ENCODE measurements around the gene EXOC3. TPM values are rescaled to one million over a fixed set of nuclear protein-coding genes. Genes with fewer than 3 reads are reported as not detected.
A peak's percentile ranks its signal among the peaks of the same experiment; 100 is the strongest.

The EXOC3 gene
- total RNA-seq, 1 donor from 2014 or later: 64.6 TPM

- no peak overlapping the region for H3K4me3 Mint-ChIP-seq
- no peaks in the 10 kb centered on the region for H3K9me3 Mint-ChIP-seq
- H3K36me3 Mint-ChIP-seq: no peaks in the 10 kb centered on the region
- H3K27ac Mint-ChIP-seq: no peak overlapping the region
- peaks cover 8% of the 10 kb centered on the region for H3K4me1 Mint-ChIP-seq (ENCODE audit: unreplicated experiment)
- H3K27me3 Mint-ChIP-seq: no peaks in the 10 kb centered on the region
- peak; percentile 5 for TF ChIP-seq CTCF (conservative IDR thresholded peaks at IDR 0.05)
- DNase-seq (ENCODE audit: extremely low spot score, unreplicated experiment): no peak
Observed at GRCh38 chr5:436641-436975, 6.4 kb upstream of the EXOC3 start.

GRCh38 chr5:437281-437771 lies 5.7 kb upstream of the EXOC3 start:
- no peaks in the 10 kb centered on the region for H3K9me3 Mint-ChIP-seq
- DNase-seq (ENCODE audit: extremely low spot score, unreplicated experiment): no peak
- no peaks in the 10 kb centered on the region for H3K27me3 Mint-ChIP-seq
- peaks cover 3% of the 10 kb centered on the region for H3K4me1 Mint-ChIP-seq (ENCODE audit: unreplicated experiment)
- no peak for TF ChIP-seq CTCF (conservative IDR thresholded peaks at IDR 0.05)
- no peak overlapping the region for H3K27ac Mint-ChIP-seq
- no peaks in the 10 kb centered on the region for H3K36me3 Mint-ChIP-seq
- H3K4me3 Mint-ChIP-seq: no peak overlapping the region

- no peaks in the 10 kb centered on the region for H3K27me3 Mint-ChIP-seq
- no peak for DNase-seq (ENCODE audit: extremely low spot score, unreplicated experiment)
Observed at GRCh38 chr5:438481-438981, 4.4 kb upstream of the EXOC3 start.

GRCh38 chr5:439181-439580 lies 3.8 kb upstream of the EXOC3 start:
- Mint-ChIP-seq H3K27ac (no peak overlapping the region), H3K36me3 (no peaks in the 10 kb centered on the region), H3K9me3 (no peaks in the 10 kb centered on the region), H3K27me3 (no peaks in the 10 kb centered on the region), H3K4me1 (ENCODE audit: unreplicated experiment) (peaks cover 1% of the 10 kb centered on the region), H3K4me3 (peak overlapping the region; percentile 62)
- TF ChIP-seq CTCF (conservative IDR thresholded peaks at IDR 0.05): no peak
- DNase-seq (ENCODE audit: extremely low spot score, unreplicated experiment): no peak

More at GRCh38 chr5:438481-438981, 4.4 kb upstream of the EXOC3 start:
- no peak for TF ChIP-seq CTCF (conservative IDR thresholded peaks at IDR 0.05)
- H3K4me3 Mint-ChIP-seq: no peak overlapping the region
- H3K36me3 Mint-ChIP-seq: no peaks in the 10 kb centered on the region
- no peaks in the 10 kb centered on the region for H3K9me3 Mint-ChIP-seq
- H3K27ac Mint-ChIP-seq: no peak overlapping the region
- no peaks in the 10 kb centered on the region for H3K4me1 Mint-ChIP-seq (ENCODE audit: unreplicated experiment)

GRCh38 chr5:439636-440035 lies 3.3 kb upstream of the EXOC3 start:
- Mint-ChIP-seq H3K9me3 (no peaks in the 10 kb centered on the region), H3K27me3 (no peaks in the 10 kb centered on the region), H3K36me3 (peaks cover 4% of the 10 kb centered on the region), H3K4me3 (peak overlapping the region; percentile 62), H3K4me1 (ENCODE audit: unreplicated experiment) (peaks cover 6% of the 10 kb centered on the region), H3K27ac (no peak overlapping the region)
- TF ChIP-seq CTCF (conservative IDR thresholded peaks at IDR 0.05): no peak
- no peak for DNase-seq (ENCODE audit: extremely low spot score, unreplicated experiment)
